HCT116 (cell line): ENCODE measurements around the gene CEP170B. TPM values are rescaled to one million over a fixed set of nuclear protein-coding genes. Genes with fewer than 3 reads are reported as not detected.

ENCODE experiments used
- ATAC-seq: fragments of 200-7000 bp; cut with Tn5 transposase; 2 replicates; pipeline ENCODE4 v1.9.1; 2020; ENCODE audit warnings: mild to moderate bottlenecking, moderate library complexity
- BruUV-seq: library from RNA; stranded (reverse); fragments of 400-500 nt; replicated peaks from 2 replicates; lab custom pipeline; 2021; lab: Mats Ljungman, UMichigan
- CTCF ChIA-PET: fragments of 300-600 bp; sonication (Branson Sonifier 250); formaldehyde crosslinking; loops from one replicate; lab custom pipeline; 2021; ENCODE audit warnings: antibody characterized with exemption; lab: Charles Lee
- POLR2A ChIA-PET: fragments of 300-600, 350-600 bp; sonication (Branson Sonifier 250); formaldehyde crosslinking; loops from one replicate; lab custom pipeline; 2021; ENCODE audit warnings: antibody characterized with exemption; lab: Charles Lee
- RAD21 ChIA-PET, 2 experiments: fragments of 300-600 bp; sonication (Branson Sonifier 250); formaldehyde crosslinking; loops; one replicate each; lab custom pipeline; 2023; ENCODE audit warnings: low total read pairs in 2 of 2; ENCODE audit not compliant: uncharacterized antibody in 2 of 2, unreplicated experiment in 2 of 2, low non-redundant PET in 1 of 2; lab: Charles Lee
- DNase-seq: peaks from one replicate; pipeline ENCODE4 v3.0.0-alpha.2; 2010; ENCODE audit warnings: low read depth, low spot score
- H2AFZ ChIP-seq: fragments of 200-600 bp; shearing (Covaris generic), sonication (generic); 2 replicates; pipeline ENCODE4 v1.6.1; 2017; ENCODE audit warnings: low read depth, mixed run types, mixed read lengths, antibody characterized with exemption, low read length; ENCODE audit not compliant: poor library complexity, severe bottlenecking
- H3K27ac ChIP-seq: 2 replicates; pipeline ENCODE4 v1.5.1; 2012; ENCODE audit warnings: low read depth, low read length
- H3K27me3 ChIP-seq: fragments of 200-600 bp; sonication (generic); 2 replicates; pipeline ENCODE4 v1.6.1; 2016; ENCODE audit warnings: mixed run types, low read length, mixed read lengths; ENCODE audit not compliant: insufficient read depth
- H3K36me3 ChIP-seq, 2 experiments: fragments of 200-500 bp in 1 of 2; fragments of 200-600 bp in 1 of 2; sonication (Bioruptor generic) in 1 of 2; sonication (generic) in 1 of 2; 2 replicates each; pipeline versions ENCODE4 v1.5.1 to v1.6.1; 2014 to 2016; ENCODE audit warnings: low read length in 2 of 2, inconsistent platforms in 1 of 2, mixed read lengths in 1 of 2, mixed run types in 1 of 2; ENCODE audit not compliant: insufficient read depth in 2 of 2, control insufficient read depth in 1 of 2
- H3K4me1 ChIP-seq, 2 experiments: fragments of 200-600 bp in 1 of 2; sonication (generic) in 1 of 2; 2 replicates each; pipeline versions ENCODE4 v1.5.1 to v1.6.1; 2012 to 2017; ENCODE audit warnings: low read length in 2 of 2, inconsistent platforms in 1 of 2, mild to moderate bottlenecking in 1 of 2, mixed read lengths in 1 of 2, mixed run types in 1 of 2, moderate library complexity in 1 of 2; ENCODE audit not compliant: insufficient read depth in 2 of 2, control insufficient read depth in 1 of 2
- H3K4me2 ChIP-seq: fragments of 200-600 bp; sonication (generic); 2 replicates; pipeline ENCODE4 v1.6.1; 2017; ENCODE audit warnings: mixed run types, low read length, mixed read lengths
- H3K4me3 ChIP-seq, 2 experiments: fragments of 200-600 bp in 1 of 2; sonication (generic) in 1 of 2; replicated peaks in 1 of 2; 2 replicates each; pipeline ENCODE4 v1.5.1; 2011 to 2016; ENCODE audit warnings: low read length in 2 of 2, control low read depth in 1 of 2, low read depth in 1 of 2, mild to moderate bottlenecking in 1 of 2, mixed read lengths in 1 of 2, mixed run types in 1 of 2
- H3K79me2 ChIP-seq: fragments of 200-600 bp; sonication (generic); 2 replicates; pipeline ENCODE4 v1.6.1; 2017; ENCODE audit warnings: mild to moderate bottlenecking, mixed run types, low read length, moderate library complexity, mixed read lengths; ENCODE audit not compliant: insufficient read depth
- H3K9ac ChIP-seq: fragments of 200-600 bp; sonication (generic); 2 replicates; pipeline ENCODE4 v1.6.1; 2016; ENCODE audit warnings: low read length, mixed read lengths
- H3K9me2 ChIP-seq: fragments of 200-600 bp; sonication (generic), shearing (Covaris generic); 2 replicates; pipeline ENCODE4 v1.6.1; 2017; ENCODE audit warnings: mixed run types, mild to moderate bottlenecking, moderate library complexity; ENCODE audit not compliant: insufficient read depth
- H3K9me3 ChIP-seq, 2 experiments: fragments of 200-500 bp in 1 of 2; fragments of 200-600 bp in 1 of 2; sonication (Bioruptor generic) in 1 of 2; sonication (generic) in 1 of 2; 2 replicates each; pipeline ENCODE4 v1.6.1; 2014 to 2017; ENCODE audit warnings: low read length in 2 of 2, mixed read lengths in 2 of 2, inconsistent platforms in 1 of 2, low read depth in 1 of 2, mild to moderate bottlenecking in 1 of 2, mixed run types in 1 of 2, moderate library complexity in 1 of 2; ENCODE audit not compliant: control insufficient read depth in 1 of 2, insufficient read depth in 1 of 2
- H4K20me1 ChIP-seq: fragments of 200-600 bp; sonication (generic), shearing (Covaris generic); 2 replicates; pipeline ENCODE4 v1.6.1; 2017; ENCODE audit warnings: mixed run types, mild to moderate bottlenecking, moderate library complexity; ENCODE audit not compliant: insufficient read depth
- CEBPB ChIP-seq: IDR thresholded peaks from 2 replicates; pipeline ENCODE4 v1.6.1; 2012; ENCODE audit warnings: low read depth
- ELF1 ChIP-seq: IDR thresholded peaks from 2 replicates; pipeline ENCODE4 v1.6.1; 2012; ENCODE audit warnings: low read depth, borderline replicate concordance
- EZH2phosphoT487 ChIP-seq: fragments of 200-600 bp; IDR thresholded peaks from 2 replicates; pipeline ENCODE4 v1.6.1; 2018; ENCODE audit warnings: antibody characterized with exemption, borderline replicate concordance
- POLR2A ChIP-seq: IDR thresholded peaks from 2 replicates; pipeline ENCODE4 v1.7.0; 2011; ENCODE audit warnings: borderline replicate concordance; ENCODE audit not compliant: insufficient read depth, insufficient read length; ENCODE audit errors: extremely low read depth
- TCF7L2 ChIP-seq: IDR thresholded peaks from 2 replicates; pipeline ENCODE4 v1.7.0; 2011; ENCODE audit warnings: borderline replicate concordance, inconsistent platforms; ENCODE audit not compliant: insufficient read depth, insufficient read length; ENCODE audit errors: extremely low read depth
- intact Hi-C: fragments of 100-400 bp; cut with micrococcal nuclease; formaldehyde crosslinking; loops from 2 replicates; pipeline ENCODE4 v1.10.0; 2022
- total RNA-seq: library from RNA; stranded (reverse); gene quantifications from one replicate; pipeline ENCODE4 v1.2.1, GENCODE V29; 2021; ENCODE audit not compliant: unreplicated experiment
- TF ChIP-seq, protein P1 (sequence below): IDR thresholded peaks from 2 replicates; pipeline ENCODE4 v1.6.1; 2011; ENCODE audit warnings: mild to moderate bottlenecking, low read length, moderate library complexity; ENCODE audit not compliant: insufficient replicate concordance; ENCODE audit errors: extremely low read depth
- TF ChIP-seq, protein P2 (sequence below): IDR thresholded peaks from 2 replicates; pipeline ENCODE4 v1.6.1; 2012; ENCODE audit warnings: low read depth

Gene CEP170B
- total RNA-seq, 1 experiment from 2014 or later, result 45.9 TPM

DNA sequence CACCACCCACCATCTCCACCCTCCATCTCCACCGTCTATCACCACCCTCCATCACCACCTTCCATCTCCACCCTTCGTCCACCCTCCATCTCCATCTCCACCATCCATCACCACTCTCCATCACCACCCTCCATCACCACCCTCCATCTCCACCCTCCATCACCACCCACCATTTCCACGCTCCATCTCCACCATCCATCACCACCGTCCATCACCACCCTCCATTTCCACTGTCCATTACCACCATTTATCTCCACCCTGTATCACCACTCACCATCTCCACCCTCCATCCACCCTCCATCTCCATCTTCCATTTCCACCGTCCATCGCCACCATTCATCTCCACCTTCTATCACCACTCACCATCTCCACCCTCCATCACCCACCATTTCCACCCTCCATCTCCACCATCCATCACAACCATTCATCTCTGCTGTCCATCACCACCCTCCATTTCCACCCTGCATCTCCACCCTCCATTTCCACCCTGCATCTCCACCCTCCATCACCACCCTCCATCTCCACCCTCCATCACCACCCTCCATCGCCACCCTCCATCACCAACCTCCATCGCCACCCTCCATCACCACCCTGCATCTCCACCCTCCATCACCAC, 6.1 kb upstream of the CEP170B start:
- DNase-seq (no peak), ATAC-seq (no peak)
- H3K79me2 ChIP-seq, result peaks cover 26% of the 10 kb centered on the region; the same call in 1 of the 2 replicates
- no peak overlapping the region for H2AFZ ChIP-seq
- H3K36me3 ChIP-seq, result no peaks in the 10 kb centered on the region; a peak in 1 of 4 replicates
- no peaks in the 10 kb centered on the region for H3K27me3 ChIP-seq
- H3K9ac ChIP-seq, result no peak overlapping the region
- H3K9me2 ChIP-seq, result no peaks in the 10 kb centered on the region
- H3K4me1 ChIP-seq, result peaks cover 5 to 8% of the 10 kb centered on the region in 2 experiments; a peak in 3 of 4 replicates
- no peaks in the 10 kb centered on the region for H4K20me1 ChIP-seq
- BruUV-seq, result no TSS peak
- ChIA-PET POLR2A (no interaction called here), RAD21 (no interaction called here)
- H3K9me3 ChIP-seq, result no peaks in the 10 kb centered on the region; a peak in 1 of 4 replicates
- H3K27ac ChIP-seq, result no peak overlapping the region
- H3K4me3 ChIP-seq, result no peak overlapping the region
- TF ChIP-seq CEBPB, result no peak
- TF ChIP-seq, protein P1, sequence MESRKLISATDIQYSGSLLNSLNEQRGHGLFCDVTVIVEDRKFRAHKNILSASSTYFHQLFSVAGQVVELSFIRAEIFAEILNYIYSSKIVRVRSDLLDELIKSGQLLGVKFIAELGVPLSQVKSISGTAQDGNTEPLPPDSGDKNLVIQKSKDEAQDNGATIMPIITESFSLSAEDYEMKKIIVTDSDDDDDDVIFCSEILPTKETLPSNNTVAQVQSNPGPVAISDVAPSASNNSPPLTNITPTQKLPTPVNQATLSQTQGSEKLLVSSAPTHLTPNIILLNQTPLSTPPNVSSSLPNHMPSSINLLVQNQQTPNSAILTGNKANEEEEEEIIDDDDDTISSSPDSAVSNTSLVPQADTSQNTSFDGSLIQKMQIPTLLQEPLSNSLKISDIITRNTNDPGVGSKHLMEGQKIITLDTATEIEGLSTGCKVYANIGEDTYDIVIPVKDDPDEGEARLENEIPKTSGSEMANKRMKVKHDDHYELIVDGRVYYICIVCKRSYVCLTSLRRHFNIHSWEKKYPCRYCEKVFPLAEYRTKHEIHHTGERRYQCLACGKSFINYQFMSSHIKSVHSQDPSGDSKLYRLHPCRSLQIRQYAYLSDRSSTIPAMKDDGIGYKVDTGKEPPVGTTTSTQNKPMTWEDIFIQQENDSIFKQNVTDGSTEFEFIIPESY, result no peak
- TF ChIP-seq, all 23 proteins: peak for 0
- CTCF ChIA-PET, result no interaction called here
- intact Hi-C loops, result no loop called here
- H3K4me2 ChIP-seq, result no peak overlapping the region

DNA sequence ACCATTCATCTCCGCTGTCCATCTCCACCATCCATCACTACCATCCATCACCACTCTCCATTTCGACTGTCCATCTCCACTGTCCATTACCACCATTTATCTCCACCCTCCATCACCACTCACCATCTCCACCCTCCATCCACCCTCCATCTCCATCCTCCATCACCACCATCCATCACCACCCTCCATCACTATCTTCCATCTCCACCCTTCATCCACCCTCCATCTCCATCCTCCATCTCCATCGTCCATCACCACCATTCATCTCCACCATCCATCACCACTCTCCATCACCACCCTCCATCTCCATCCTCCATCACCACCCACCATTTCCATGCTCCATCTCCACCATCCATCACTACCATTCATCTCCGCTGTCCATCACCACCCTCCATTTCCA, 5.2 kb upstream of the CEP170B start:
- Histone ChIP-seq H4K20me1 (no peaks in the 10 kb centered on the region), H3K27ac (no peak overlapping the region), H3K4me1 (peaks cover 5 to 12% of the 10 kb centered on the region in 2 experiments; a peak in 3 of 4 replicates), H3K9me2 (no peaks in the 10 kb centered on the region), H3K4me3 (no peak overlapping the region), H3K9ac (no peak overlapping the region), H2AFZ (no peak overlapping the region), H3K79me2 (peaks cover 30% of the 10 kb centered on the region; the same call in 1 of the 2 replicates), H3K4me2 (no peak overlapping the region), H3K36me3 (no peaks in the 10 kb centered on the region; a peak in 1 of 4 replicates), H3K27me3 (no peaks in the 10 kb centered on the region), H3K9me3 (no peaks in the 10 kb centered on the region; a peak in 1 of 4 replicates)
- ChIA-PET POLR2A (no interaction called here), RAD21 (no interaction called here), CTCF (no interaction called here)
- intact Hi-C loops, result no loop called here
- ATAC-seq (no peak), DNase-seq (no peak)
- no peak for TF ChIP-seq EZH2phosphoT487
- TF ChIP-seq ELF1, result no peak
- TF ChIP-seq, protein P2, sequence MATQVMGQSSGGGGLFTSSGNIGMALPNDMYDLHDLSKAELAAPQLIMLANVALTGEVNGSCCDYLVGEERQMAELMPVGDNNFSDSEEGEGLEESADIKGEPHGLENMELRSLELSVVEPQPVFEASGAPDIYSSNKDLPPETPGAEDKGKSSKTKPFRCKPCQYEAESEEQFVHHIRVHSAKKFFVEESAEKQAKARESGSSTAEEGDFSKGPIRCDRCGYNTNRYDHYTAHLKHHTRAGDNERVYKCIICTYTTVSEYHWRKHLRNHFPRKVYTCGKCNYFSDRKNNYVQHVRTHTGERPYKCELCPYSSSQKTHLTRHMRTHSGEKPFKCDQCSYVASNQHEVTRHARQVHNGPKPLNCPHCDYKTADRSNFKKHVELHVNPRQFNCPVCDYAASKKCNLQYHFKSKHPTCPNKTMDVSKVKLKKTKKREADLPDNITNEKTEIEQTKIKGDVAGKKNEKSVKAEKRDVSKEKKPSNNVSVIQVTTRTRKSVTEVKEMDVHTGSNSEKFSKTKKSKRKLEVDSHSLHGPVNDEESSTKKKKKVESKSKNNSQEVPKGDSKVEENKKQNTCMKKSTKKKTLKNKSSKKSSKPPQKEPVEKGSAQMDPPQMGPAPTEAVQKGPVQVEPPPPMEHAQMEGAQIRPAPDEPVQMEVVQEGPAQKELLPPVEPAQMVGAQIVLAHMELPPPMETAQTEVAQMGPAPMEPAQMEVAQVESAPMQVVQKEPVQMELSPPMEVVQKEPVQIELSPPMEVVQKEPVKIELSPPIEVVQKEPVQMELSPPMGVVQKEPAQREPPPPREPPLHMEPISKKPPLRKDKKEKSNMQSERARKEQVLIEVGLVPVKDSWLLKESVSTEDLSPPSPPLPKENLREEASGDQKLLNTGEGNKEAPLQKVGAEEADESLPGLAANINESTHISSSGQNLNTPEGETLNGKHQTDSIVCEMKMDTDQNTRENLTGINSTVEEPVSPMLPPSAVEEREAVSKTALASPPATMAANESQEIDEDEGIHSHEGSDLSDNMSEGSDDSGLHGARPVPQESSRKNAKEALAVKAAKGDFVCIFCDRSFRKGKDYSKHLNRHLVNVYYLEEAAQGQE, result no peak
- no peak for TF ChIP-seq POLR2A
- TF ChIP-seq TCF7L2, result no peak
- no TSS peak for BruUV-seq
